RWPE2 (cell line): ENCODE data around the gene PEX7.
A peak's percentile ranks its signal among the peaks of the same experiment; 100 is the strongest.

Source experiments
- ATAC-seq: fragments of 200-7000 bp; cut with Tn5 transposase; 3 replicates; pipeline ENCODE4 v1.9.1; 2021; ENCODE audit warnings: low read depth
- DNase-seq: peaks from one replicate; pipeline ENCODE4 v3.0.0-alpha.2; 2020; ENCODE audit warnings: low spot score
- H3K27ac ChIP-seq: fragments of 450-650 bp; 2 replicates; pipeline ENCODE4 v1.5.1; 2017; ENCODE audit warnings: mild to moderate bottlenecking; ENCODE audit not compliant: poor library complexity, severe bottlenecking
- H3K27me3 ChIP-seq: fragments of 250-450 bp; sonication (Bioruptor Pico); 2 replicates; pipeline ENCODE4 v1.5.1; 2021; ENCODE audit warnings: mild to moderate bottlenecking, moderate library complexity; ENCODE audit not compliant: insufficient read depth, poor library complexity, severe bottlenecking
- H3K36me3 ChIP-seq: fragments of 250-450 bp; sonication (Bioruptor Pico); 2 replicates; pipeline ENCODE4 v1.5.1; 2020; ENCODE audit warnings: low read depth, mild to moderate bottlenecking, moderate library complexity
- H3K4me1 ChIP-seq: fragments of 250-450 bp; sonication (Bioruptor Pico); 2 replicates; pipeline ENCODE4 v1.5.1; 2021; ENCODE audit warnings: mild to moderate bottlenecking, moderate library complexity; ENCODE audit not compliant: insufficient read depth, poor library complexity, severe bottlenecking
- H3K4me3 ChIP-seq: fragments of 250-450 bp; sonication (Bioruptor Pico); 2 replicates; pipeline ENCODE4 v1.5.1; 2021; ENCODE audit warnings: mild to moderate bottlenecking, moderate library complexity; ENCODE audit not compliant: severe bottlenecking
- H3K9me3 ChIP-seq: fragments of 250-450 bp; sonication (Bioruptor Pico); 2 replicates; pipeline ENCODE4 v1.5.1; 2021; ENCODE audit warnings: mild to moderate bottlenecking, moderate library complexity; ENCODE audit not compliant: severe bottlenecking
- TF ChIP-seq, protein P1 (sequence below): fragments of 450-650 bp; IDR thresholded peaks from one replicate; pipeline ENCODE4 v1.5.1; 2017; ENCODE audit warnings: mild to moderate bottlenecking, moderate library complexity; ENCODE audit not compliant: poor library complexity, severe bottlenecking

The PEX7 gene, protein sequence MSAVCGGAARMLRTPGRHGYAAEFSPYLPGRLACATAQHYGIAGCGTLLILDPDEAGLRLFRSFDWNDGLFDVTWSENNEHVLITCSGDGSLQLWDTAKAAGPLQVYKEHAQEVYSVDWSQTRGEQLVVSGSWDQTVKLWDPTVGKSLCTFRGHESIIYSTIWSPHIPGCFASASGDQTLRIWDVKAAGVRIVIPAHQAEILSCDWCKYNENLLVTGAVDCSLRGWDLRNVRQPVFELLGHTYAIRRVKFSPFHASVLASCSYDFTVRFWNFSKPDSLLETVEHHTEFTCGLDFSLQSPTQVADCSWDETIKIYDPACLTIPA

DNA sequence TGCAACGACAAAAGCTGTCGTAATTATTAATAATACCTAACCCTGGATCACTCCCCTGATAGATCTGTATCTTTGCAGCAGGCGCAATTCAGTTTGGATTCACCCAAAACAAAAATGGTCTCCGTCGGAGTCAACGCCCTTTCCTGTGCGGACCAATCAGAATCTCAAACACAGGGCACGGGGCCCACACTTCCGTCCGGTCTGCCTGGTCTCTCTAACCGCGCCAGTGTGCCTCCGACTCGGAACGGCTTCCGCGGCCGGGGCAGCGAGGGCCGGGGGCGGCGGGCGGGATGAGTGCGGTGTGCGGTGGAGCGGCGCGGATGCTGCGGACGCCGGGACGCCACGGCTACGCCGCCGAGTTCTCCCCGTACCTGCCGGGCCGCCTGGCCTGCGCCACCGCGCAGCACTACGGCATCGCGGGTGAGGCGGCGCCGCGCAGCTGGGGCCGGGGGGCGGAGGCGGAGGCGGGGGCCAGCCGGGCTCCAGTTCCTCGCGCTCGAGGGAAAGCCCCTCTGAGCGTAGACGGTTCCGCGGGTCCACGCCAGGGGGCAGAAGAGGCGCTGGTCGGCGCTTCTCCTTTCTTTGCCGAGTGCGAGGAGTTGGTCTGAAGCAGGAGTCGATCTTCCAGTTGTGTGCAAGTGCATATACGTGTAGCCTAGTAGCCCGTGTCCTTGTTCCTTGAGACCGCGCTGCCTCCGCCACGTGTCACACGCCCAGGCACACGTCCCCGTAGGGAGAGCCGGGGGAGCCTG is at the start of gene PEX7:
PEX7 (plus strand) TSS at position 217 of the 752 bp plus-strand sequence; CDS start at position 291, 74 bp downstream.
- TF ChIP-seq, protein P1, sequence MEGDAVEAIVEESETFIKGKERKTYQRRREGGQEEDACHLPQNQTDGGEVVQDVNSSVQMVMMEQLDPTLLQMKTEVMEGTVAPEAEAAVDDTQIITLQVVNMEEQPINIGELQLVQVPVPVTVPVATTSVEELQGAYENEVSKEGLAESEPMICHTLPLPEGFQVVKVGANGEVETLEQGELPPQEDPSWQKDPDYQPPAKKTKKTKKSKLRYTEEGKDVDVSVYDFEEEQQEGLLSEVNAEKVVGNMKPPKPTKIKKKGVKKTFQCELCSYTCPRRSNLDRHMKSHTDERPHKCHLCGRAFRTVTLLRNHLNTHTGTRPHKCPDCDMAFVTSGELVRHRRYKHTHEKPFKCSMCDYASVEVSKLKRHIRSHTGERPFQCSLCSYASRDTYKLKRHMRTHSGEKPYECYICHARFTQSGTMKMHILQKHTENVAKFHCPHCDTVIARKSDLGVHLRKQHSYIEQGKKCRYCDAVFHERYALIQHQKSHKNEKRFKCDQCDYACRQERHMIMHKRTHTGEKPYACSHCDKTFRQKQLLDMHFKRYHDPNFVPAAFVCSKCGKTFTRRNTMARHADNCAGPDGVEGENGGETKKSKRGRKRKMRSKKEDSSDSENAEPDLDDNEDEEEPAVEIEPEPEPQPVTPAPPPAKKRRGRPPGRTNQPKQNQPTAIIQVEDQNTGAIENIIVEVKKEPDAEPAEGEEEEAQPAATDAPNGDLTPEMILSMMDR, result peak; percentile 52
- H3K27me3 ChIP-seq, result no peaks in the 10 kb centered on the region
- H3K9me3 ChIP-seq, result no peaks in the 10 kb centered on the region
- ATAC-seq (peak; percentile 96), DNase-seq (peak; percentile 85)
- peak within 1 kb of the TSS; percentile 7 for H3K27ac ChIP-seq
- H3K4me3 ChIP-seq, result peak within 1 kb of the TSS; percentile 49
- H3K36me3 ChIP-seq, result peaks cover 23% of the 10 kb centered on the region
- peaks cover 3% of the 10 kb centered on the region for H3K4me1 ChIP-seq

DNA sequence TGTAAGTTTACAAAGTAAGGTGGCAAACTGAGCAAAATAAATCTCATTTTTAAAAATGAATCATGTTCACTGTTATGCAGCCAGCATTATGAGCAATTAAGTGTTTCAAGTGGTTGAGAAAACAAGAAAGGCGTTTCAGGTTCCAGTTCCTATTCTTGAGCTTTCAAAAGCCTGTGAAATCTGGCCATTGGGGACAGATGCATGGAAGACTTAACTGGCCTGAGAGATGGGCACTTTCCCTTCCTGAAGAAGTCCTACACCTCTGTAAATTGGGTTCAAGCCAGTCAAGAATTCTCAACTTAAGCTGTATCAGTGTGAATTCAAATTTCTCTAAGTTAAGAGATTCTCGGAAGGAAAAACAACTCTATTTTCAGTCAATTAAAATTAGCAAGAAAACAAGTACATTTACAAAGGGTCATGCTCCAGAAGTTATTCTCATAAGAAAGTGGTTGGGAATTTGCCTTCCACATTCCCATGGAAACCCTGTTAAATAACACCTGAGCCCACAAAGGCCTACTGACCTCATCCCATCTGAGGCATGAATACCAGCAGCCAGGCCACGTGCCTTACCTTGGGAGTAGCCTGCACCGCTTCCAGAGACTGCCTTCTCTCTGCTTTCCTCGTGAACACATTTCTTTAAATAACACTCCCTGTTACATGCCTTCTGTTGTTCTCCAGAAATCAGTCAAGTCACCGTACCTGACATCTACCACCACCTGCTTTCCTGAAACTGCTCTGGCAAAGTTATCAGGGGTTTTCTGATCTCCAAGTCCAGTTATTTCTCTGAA is 49.5 kb upstream of the PEX7 start:
- Histone ChIP-seq H3K4me3 (no peak overlapping the region), H3K27ac (no peak overlapping the region), H3K4me1 (peaks cover 13% of the 10 kb centered on the region), H3K27me3 (no peaks in the 10 kb centered on the region), H3K36me3 (no peaks in the 10 kb centered on the region), H3K9me3 (no peaks in the 10 kb centered on the region)
- ATAC-seq (no peak), DNase-seq (no peak)
- TF ChIP-seq, protein P1, result no peak

DNA sequence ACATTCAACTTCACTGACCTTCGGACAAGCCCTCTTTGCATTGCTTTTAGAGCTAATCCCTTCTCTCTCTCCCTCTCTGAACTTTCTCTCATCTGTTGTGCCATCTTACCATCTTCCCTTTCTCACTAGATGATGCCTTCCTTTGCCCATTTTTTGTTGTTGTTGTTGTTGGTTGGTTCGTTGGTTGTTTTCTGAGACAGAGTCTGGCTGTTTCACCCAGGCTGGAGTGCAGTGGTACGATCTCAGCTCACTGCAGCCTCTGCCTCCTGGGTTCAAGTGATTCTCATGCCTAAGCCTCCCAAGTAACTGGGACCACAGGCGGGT is 49.0 kb upstream of the PEX7 start:
- Histone ChIP-seq H3K4me3 (no peak overlapping the region), H3K9me3 (no peaks in the 10 kb centered on the region), H3K27me3 (no peaks in the 10 kb centered on the region), H3K27ac (no peak overlapping the region), H3K36me3 (no peaks in the 10 kb centered on the region), H3K4me1 (peaks cover 13% of the 10 kb centered on the region)
- DNase-seq (no peak), ATAC-seq (no peak)
- TF ChIP-seq, protein P1, result no peak

DNA sequence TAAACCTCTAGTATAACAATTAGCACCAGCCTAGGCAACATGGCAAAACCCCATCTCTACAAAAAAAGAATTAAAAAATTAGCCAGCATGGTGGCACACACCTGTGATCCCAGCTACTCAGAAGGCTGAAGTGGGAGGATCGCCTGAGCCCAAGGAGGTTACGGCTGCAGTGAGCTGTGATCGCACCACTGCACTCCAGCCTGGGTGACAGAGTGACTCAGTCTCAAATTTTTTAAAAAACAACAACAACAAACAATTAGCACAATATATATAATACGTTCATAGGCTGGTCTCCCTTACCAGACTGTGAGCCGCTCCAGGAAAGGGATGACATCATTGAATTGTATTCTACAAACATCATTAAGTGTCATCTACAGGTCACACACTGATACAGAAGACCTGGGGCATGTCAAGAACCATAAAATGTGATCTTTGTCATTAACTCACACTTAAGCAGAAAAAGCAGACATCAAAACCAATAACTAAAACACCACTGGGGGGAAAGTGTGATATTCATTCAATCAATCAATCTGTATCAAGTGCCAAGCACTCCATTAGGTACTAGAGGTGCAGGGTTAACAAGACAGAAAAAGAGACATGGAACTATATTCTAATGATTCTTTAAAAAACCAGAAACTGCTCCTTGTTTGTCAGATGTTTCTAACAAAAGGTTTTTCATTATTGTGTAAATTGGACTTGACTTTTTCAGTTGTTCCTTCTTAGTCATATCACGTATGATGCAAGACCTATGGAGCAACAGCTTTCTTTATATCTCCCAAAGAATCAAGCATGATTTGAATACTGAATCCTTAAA is 48.0 kb upstream of the PEX7 start:
- ATAC-seq, result peak; percentile 46; the same call in 2 of the 3 replicates
- no peak overlapping the region for H3K27ac ChIP-seq
- no peaks in the 10 kb centered on the region for H3K36me3 ChIP-seq
- no peaks in the 10 kb centered on the region for H3K27me3 ChIP-seq
- H3K4me3 ChIP-seq, result no peak overlapping the region
- no peak for DNase-seq
- H3K9me3 ChIP-seq, result no peaks in the 10 kb centered on the region
- H3K4me1 ChIP-seq, result peaks cover 13% of the 10 kb centered on the region
- TF ChIP-seq, protein P1, result no peak
